DND-41 (cell line): ENCODE data around the gene HNRNPLL.
A peak's percentile ranks its signal among the peaks of the same experiment; 100 is the strongest.

Experiments
- ATAC-seq: fragments of 200-7000 bp; cut with Tn5 transposase; 3 replicates; pipeline ENCODE4 v1.9.1; 2021; ENCODE audit warnings: low read depth; ENCODE audit not compliant: insufficient read depth
- DNase-seq: peaks from one replicate; pipeline ENCODE4 v3.0.0-alpha.2; 2020
- H2AFZ ChIP-seq: 2 replicates; pipeline ENCODE4 v1.6.0; 2012; ENCODE audit warnings: low read depth, low read length
- H3K27ac ChIP-seq: 2 replicates; pipeline ENCODE4 v1.5.1; 2012; ENCODE audit warnings: low read length, inconsistent platforms
- H3K27me3 ChIP-seq: fragments of 200-600 bp; sonication (generic); 2 replicates; pipeline ENCODE4 v1.6.0; 2012; ENCODE audit warnings: low read length, mild to moderate bottlenecking, inconsistent platforms; ENCODE audit not compliant: insufficient read depth, poor library complexity
- H3K36me3 ChIP-seq: 2 replicates; pipeline ENCODE4 v1.5.1; 2012; ENCODE audit warnings: low read length, inconsistent platforms; ENCODE audit not compliant: insufficient read depth
- H3K4me1 ChIP-seq: 2 replicates; pipeline ENCODE4 v1.5.1; 2012; ENCODE audit warnings: mild to moderate bottlenecking, low read length; ENCODE audit not compliant: insufficient read depth
- H3K4me2 ChIP-seq: 2 replicates; pipeline ENCODE4 v1.6.0; 2012; ENCODE audit warnings: mild to moderate bottlenecking, moderate library complexity, low read length, inconsistent platforms; ENCODE audit not compliant: insufficient read depth
- H3K4me3 ChIP-seq, 2 experiments: fragments of 200-600 bp in 1 of 2; shearing (Covaris generic) in 1 of 2; 2 replicates each; pipeline ENCODE4 v1.5.1; 2012 to 2016; ENCODE audit warnings: inconsistent platforms in 2 of 2, low read length in 2 of 2, mild to moderate bottlenecking in 2 of 2, low read depth in 1 of 2, moderate library complexity in 1 of 2
- H3K79me2 ChIP-seq: 2 replicates; pipeline ENCODE4 v1.6.0; 2012; ENCODE audit warnings: low read length, inconsistent platforms; ENCODE audit not compliant: insufficient read depth
- H3K9ac ChIP-seq: 2 replicates; pipeline ENCODE4 v1.6.0; 2012; ENCODE audit warnings: low read depth, mild to moderate bottlenecking, inconsistent platforms, low read length, moderate library complexity
- H3K9me3 ChIP-seq: 2 replicates; pipeline ENCODE4 v1.5.1; 2012; ENCODE audit warnings: low read length, moderate library complexity, mild to moderate bottlenecking, inconsistent platforms; ENCODE audit not compliant: insufficient read depth, severe bottlenecking
- H4K20me1 ChIP-seq: 2 replicates; pipeline ENCODE4 v1.6.0; 2012; ENCODE audit warnings: low read length; ENCODE audit not compliant: insufficient read depth
- EZH2 ChIP-seq: IDR thresholded peaks from 3 replicates; pipeline ENCODE4 v1.6.1; 2012; ENCODE audit warnings: borderline replicate concordance, low read depth, mild to moderate bottlenecking, moderate library complexity, low read length, inconsistent platforms; ENCODE audit not compliant: severe bottlenecking
- TF ChIP-seq, protein P1 (sequence below): IDR thresholded peaks from 2 replicates; pipeline ENCODE4 v1.5.1; 2012; ENCODE audit warnings: borderline replicate concordance, low read length, moderate library complexity, mild to moderate bottlenecking; ENCODE audit not compliant: poor library complexity, severe bottlenecking; ENCODE audit errors: extremely low read depth

The HNRNPLL gene

DNA sequence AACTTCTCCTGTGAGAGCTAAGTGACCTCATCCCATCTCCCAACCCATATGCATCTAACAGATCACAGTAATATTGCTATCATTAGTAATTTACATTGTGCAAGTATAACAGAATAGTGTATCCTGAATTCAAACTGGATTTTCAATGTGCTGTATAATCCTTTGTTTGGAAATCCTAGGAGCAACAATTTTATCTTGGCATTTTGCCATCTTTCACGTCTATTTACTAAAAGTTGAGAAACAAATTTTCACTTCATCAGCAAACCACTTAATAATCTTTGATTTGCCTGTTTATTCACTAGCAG is 3.8 kb downstream of the HNRNPLL start:
- ATAC-seq: no peak
- no peak for DNase-seq
- Histone ChIP-seq H3K36me3 (peaks cover 11% of the 10 kb centered on the region), H3K9ac (no peak overlapping the region; the same call in 1 of the 2 replicates), H3K9me3 (no peaks in the 10 kb centered on the region), H2AFZ (no peak overlapping the region), H4K20me1 (peaks cover 42% of the 10 kb centered on the region), H3K79me2 (peaks cover 89% of the 10 kb centered on the region), H3K4me1 (peaks cover 42% of the 10 kb centered on the region), H3K4me2 (peak overlapping the region; percentile 82), H3K27me3 (no peaks in the 10 kb centered on the region), H3K4me3 (peak overlapping the region in 1 of 2 experiments; percentile 11; a peak in 1 of 4 replicates), H3K27ac (no peak overlapping the region; the same call in 1 of the 2 replicates)
- TF ChIP-seq, protein P1, sequence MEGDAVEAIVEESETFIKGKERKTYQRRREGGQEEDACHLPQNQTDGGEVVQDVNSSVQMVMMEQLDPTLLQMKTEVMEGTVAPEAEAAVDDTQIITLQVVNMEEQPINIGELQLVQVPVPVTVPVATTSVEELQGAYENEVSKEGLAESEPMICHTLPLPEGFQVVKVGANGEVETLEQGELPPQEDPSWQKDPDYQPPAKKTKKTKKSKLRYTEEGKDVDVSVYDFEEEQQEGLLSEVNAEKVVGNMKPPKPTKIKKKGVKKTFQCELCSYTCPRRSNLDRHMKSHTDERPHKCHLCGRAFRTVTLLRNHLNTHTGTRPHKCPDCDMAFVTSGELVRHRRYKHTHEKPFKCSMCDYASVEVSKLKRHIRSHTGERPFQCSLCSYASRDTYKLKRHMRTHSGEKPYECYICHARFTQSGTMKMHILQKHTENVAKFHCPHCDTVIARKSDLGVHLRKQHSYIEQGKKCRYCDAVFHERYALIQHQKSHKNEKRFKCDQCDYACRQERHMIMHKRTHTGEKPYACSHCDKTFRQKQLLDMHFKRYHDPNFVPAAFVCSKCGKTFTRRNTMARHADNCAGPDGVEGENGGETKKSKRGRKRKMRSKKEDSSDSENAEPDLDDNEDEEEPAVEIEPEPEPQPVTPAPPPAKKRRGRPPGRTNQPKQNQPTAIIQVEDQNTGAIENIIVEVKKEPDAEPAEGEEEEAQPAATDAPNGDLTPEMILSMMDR: no peak
- no peak for TF ChIP-seq EZH2

DNA sequence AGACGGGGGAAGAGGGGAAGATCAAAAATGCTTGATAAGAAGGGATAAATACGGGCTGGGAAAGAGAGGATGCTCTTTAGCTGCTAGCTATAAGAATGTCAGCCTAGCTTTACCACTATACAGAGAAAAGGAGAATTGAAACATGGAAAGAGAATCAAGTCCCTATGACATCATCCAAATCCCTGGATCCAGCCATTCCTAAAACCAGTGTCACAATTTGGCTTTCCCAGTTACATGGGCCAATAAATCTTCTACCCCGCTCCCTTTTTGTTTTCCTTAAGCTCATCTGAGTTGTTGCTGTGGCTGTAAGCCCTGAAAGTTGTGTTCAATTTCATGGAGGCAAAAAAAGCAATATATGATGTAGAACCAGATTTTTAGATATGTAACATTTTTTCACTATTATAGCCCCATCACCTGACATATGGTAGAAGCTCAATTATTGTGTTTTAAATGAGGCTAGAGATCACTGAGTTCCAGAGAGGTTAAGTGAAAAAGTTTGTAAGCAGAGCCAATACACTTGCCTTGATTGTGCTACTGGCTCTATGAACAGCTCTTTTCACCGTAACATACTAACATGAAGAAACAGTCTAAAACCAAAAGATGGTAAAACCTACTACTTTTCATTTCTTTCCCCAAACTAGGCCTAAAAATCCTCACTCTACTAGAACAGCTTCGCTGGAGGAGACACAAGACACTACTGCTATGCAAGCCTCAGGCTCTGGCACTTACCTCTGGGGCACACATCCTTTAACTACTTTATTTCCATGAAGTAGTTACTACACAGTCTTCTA is 4.3 kb downstream of the HNRNPLL start:
- peak overlapping the region; percentile 82; the same call in 1 of the 2 replicates for H3K4me2 ChIP-seq
- peaks cover 11% of the 10 kb centered on the region for H3K36me3 ChIP-seq
- no peaks in the 10 kb centered on the region for H3K27me3 ChIP-seq
- H2AFZ ChIP-seq: no peak overlapping the region
- no peak for DNase-seq
- peak overlapping the region in 1 of 2 experiments; percentile 11; a peak in 1 of 4 replicates for H3K4me3 ChIP-seq
- H3K79me2 ChIP-seq: peaks cover 94% of the 10 kb centered on the region
- TF ChIP-seq, protein P1: no peak
- TF ChIP-seq EZH2: no peak
- ATAC-seq: no peak
- H4K20me1 ChIP-seq: peaks cover 46% of the 10 kb centered on the region
- no peaks in the 10 kb centered on the region for H3K9me3 ChIP-seq
- no peak overlapping the region; the same call in 1 of the 2 replicates for H3K9ac ChIP-seq
- H3K27ac ChIP-seq: no peak overlapping the region; the same call in 1 of the 2 replicates
- peaks cover 37% of the 10 kb centered on the region for H3K4me1 ChIP-seq

DNA sequence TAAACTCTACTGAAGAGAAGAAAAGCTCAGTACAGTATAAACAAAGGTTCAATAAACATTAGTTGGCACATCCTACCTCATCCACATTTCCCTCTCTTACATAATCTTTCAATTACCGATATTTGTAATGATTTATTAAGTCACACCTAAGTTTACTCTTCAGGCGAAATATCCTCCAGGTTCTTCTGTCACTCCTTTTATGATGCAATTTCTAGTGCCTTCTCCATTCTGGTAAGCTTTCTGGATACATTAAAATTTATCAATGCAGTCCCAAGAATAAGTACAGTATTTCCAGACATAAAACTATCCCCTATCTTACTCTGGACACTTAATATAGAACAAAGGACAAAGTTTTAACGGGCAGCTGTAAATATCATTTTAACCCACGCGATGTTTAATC is 5.6 kb downstream of the HNRNPLL start:
- Histone ChIP-seq H3K4me2 (peak overlapping the region; percentile 0; the same call in 1 of the 2 replicates), H2AFZ (no peak overlapping the region), H4K20me1 (peaks cover 51% of the 10 kb centered on the region), H3K9ac (no peak overlapping the region), H3K4me3 (no peak overlapping the region), H3K9me3 (no peaks in the 10 kb centered on the region), H3K36me3 (peaks cover 8% of the 10 kb centered on the region), H3K4me1 (peaks cover 34% of the 10 kb centered on the region), H3K27me3 (no peaks in the 10 kb centered on the region), H3K79me2 (peaks cover 100% of the 10 kb centered on the region), H3K27ac (no peak overlapping the region)
- TF ChIP-seq, protein P1: no peak
- TF ChIP-seq EZH2: no peak
- no peak for DNase-seq
- no peak for ATAC-seq
